GM19395 (cell line): ENCODE measurements around the gene SYTL2.
A peak's percentile ranks its signal among the peaks of the same experiment; 100 is the strongest.
"Not testable (repeated sequence)": the region's sequence is repeated elsewhere in the genome, so short reads cannot be mapped to it uniquely, and the experiment has no call there.

Experiments used
- ATAC-seq: cut with Tn5 transposase; IDR thresholded peaks from one replicate; pipeline ENCODE4 v1.9.1; 2021; ENCODE audit warnings: mild to moderate bottlenecking, moderate library complexity; ENCODE audit not compliant: unreplicated experiment

SYTL2 gene

DNA sequence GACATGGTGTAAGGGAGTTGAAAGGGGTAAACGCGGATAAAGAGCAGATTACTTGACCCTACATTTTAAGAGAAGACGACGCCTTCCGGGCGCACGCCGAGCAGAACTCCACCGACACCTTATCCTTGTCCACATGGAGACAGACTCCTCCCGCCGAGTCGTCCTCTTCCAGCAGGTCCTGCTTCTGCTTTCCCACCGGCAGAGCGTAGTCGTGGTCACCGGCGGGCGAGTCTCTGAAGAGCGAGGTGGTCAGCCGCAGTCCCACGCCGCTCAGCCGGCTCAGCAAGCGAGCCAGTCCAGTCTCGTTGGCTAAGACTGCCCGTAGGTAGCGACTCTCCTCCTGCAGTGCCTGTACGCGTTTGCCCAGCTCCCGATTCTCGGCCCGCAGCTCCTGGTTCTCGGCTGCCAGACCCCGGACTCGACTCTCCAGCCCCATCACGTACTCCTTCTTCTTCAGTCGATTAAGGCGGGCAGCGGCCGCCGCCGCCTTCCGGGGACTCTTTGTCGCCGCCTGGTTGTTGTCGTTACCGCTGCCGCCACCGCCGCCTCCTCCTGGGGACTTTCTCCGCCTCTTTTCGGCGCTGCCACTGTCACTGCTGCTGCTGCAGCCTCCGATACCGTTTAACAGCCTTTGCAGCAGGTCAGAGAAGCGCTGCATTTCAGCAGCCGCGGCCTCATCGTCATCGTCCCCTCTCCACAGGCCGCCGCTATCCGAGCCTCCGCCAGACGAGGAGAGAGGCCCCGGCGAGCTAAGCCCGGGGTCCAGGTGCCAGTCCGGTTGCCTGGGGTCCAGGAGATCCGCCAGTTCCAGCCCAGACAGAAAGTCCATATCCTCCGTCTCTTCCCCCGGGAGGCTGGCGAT, 147.0 kb downstream of the SYTL2 start:
- peak; percentile 72 for ATAC-seq

DNA sequence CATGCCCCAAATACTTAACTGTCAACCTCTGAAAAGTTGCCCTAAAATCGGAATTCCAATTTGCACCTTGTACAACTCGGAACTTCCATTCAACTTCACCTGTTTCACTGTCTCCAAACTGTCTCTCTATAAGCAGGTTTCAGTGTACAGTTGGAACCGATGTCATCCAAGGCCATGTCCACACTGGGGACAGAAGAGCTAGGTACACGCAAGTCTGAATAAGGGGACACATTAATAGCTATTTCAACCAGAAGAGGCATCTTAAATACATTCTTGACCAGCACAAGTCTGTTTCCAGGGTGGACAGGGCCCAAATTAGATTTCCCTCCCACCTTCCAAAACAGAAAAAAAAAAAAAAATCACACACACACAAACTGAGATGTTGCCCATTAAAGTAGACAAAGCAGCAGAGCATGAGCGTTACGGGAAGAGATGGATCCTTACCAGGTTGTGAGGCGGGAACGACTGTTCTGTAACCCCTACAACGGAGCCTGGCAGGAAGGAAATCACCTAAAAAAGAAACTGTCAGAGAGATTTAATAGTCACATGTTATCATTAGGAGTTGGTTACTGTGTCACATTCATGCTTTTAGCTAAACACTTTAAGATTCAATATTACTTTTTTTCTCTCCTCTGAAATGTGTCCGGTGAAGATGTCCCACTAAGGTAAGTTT, 147.7 kb downstream of the SYTL2 start:
- ATAC-seq, result no peak

DNA sequence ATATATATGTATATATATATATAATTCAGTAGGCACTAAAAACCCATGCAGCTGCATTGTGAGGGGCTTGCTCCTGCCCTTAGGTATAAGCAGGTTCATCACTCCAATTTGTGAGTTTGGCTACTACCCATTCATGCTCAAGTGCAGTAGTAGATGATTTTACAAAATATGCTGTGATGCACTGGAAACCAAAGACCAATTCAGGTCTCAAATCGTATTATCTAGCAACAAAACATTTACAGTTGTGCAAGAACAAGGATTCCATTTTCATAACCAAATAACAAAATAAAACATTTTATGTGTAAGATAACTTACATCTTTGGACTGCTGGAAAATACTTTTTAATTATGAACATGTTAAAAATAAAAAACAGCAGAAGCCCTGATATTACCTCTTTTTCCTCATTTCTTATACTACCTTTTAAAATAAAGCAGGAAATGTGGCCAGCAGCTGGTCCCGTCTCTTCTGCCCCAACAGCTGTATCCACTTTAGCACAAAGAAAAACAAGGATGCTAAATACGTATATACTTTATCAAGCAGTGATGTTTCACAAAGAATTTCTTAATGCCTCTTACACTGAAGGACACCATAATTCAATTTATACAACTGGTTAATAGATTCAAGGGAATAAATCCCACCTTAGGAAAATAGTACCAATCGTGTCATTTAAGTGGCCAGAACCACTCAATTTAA, 148.8 kb downstream of the SYTL2 start:
- no peak for ATAC-seq

DNA sequence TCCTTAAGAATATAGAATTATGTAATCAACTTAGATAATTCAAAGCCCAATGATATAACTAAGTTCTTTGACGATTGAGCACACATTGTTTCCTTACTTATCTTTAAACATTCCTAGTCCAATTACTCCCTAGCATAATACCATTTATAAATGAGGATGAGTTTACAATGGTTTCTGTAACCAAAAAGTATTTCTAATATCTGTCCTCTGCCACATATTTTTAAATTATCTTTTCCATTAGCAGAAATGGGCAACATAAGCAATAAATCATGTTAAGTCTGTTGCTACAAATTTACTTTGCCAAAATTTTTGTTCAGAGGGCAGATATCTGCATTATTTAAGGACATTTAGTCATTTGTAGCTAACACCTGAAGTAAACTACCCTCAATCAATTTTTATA, 152.8 kb downstream of the SYTL2 start:
- ATAC-seq, result no peak

DNA sequence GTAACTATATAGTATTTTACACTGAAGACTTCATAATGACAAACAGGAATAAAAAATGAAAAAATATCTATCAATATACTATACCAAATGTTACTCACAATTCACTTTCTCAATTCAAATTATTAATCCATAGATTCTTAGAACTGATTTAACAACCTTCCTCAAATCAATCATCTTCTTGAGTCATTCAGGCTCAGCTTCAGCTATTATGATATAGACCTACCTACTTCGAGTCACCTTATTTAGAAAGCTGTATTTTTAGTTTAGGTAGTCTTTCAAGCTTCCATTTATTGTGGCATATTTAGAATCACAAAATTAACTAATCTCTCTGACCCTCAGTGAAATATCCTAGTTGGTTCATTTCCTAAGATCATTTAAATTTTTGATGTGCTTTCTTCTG, 154.2 kb downstream of the SYTL2 start:
- ATAC-seq, result no peak

DNA sequence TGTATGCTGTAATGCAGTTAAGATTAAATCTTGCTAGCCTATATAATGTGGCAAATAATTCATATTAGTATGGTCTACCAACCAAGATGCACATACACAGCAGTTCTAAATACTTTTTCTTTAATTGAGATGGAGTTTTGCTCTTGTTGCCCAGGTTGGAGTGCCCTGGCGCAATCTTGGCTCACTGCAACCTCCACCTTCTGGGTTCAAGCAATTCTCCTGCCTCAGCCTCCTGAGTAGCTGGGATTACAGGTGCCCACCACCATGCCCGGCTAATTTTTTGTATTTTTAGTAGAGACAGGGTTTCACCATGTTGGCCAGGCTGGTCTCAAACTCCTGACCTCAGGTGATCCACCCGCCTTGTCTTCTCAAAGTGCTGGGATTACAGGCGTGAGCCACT, 156.6 kb downstream of the SYTL2 start:
- ATAC-seq, result not testable (repeated sequence)

GRCh38 chr11:85652786-85653447, 158.0 kb downstream of the SYTL2 start:
- no peak for ATAC-seq

DNA sequence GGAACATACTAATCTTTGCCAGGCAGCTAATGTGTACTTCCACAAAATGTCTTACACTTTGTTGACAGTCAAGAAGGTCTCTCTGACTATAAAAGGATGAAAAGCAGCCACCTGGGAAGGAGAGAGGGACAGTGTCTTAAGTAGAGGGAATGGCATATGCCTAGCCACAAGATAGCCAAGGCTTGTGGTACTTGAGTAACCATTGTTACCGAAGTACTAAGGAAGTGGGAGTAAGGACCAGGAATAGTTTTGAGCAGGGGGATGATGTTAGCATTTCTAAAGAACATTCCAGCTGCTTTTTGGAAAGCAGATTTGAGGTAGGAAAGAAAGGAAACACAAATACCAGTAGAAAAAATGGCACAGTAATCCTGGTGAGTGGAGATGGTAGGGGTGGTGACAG, 159.8 kb downstream of the SYTL2 start:
- ATAC-seq, result no peak

GRCh38 chr11:85647604-85648299, 163.2 kb downstream of the SYTL2 start, which contains the start of gene TMEM126A:
Gene TMEM126A (plus strand): TSS chr11:85647967. CDS start chr11:85650256, 2,289 bp downstream.
- peak; percentile 100 for ATAC-seq

DNA sequence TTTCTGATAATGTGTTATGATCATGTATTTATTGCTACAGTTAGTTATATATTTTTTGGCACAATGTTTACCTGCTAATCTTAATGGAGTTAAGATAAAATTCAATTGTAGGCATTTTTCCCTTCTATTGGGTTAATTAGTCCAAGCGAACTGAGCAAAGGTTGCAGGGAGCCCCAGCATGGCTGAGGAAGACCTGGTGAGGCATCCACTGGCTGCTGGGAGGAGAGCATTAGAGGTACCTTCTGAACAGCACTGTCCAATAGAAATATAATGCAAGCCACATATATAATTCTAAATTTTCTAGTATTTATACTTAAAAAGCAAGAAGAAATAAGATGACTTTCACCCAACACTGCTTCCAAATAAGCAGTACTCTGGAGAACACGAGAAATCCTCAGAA, 163.9 kb downstream of the SYTL2 start:
- ATAC-seq, result peak; percentile 12
